NCI-H748 treated with DMSO at 0.1 percent for 48 hours (cell line): ENCODE measurements around the gene REL.
"Not testable (repeated sequence)": the region's sequence is repeated elsewhere in the genome, so short reads cannot be mapped to it uniquely, and the experiment has no call there.

Experiments
- DNase-seq: peaks from one replicate; lab custom pipeline; 2025; lab: John Stamatoyannopoulos, UW

The REL gene

GRCh38 chr2:60867848-60868247, 13.5 kb upstream of the REL start:
- DNase-seq = no peak

- no peak for DNase-seq
These were observed 12.6 kb upstream of the REL start for GRCh38 chr2:60868589-60869273.

DNA sequence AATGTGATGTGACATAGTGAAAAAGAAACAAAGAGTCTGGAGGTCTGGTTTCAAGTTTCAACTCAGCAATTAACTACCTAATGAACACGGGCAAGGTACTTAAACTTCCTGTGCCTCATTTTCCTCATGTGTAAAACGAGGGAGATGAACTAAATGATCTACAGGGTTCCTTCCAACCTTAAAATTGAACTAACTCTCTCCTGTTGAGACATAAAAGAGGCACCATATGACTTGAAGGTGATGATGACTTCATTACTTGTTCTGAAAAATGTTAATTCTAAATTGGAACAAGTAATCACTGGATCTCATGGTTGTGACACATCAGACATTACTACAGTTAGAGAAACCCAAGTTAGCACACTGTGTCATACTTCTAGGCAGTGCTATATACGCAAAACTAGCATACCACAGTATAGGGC, 8.9 kb upstream of the REL start:
- DNase-seq = no peak

DNA sequence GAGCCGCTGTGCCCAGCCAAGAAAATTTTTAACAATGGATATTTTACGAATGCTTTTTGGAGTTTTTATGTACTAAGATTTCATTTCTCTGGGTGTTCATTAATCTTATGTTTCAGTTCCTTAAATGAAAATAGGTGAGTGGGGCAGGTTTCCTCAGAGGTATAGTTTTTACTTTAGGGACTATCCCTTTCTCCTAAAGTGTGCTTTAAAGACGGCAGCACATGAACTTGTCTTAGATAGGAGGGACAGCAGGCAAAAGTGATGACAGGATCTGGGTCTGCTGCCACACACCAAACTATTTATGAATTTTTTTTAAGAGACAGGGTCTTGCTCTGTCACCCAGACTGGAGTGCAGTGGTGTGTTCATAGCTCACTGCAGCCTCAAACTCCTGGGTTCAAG, 8.0 kb upstream of the REL start:
- no peak for DNase-seq

GRCh38 chr2:60875520-60875919, 5.9 kb upstream of the REL start:
- DNase-seq = no peak

DNA sequence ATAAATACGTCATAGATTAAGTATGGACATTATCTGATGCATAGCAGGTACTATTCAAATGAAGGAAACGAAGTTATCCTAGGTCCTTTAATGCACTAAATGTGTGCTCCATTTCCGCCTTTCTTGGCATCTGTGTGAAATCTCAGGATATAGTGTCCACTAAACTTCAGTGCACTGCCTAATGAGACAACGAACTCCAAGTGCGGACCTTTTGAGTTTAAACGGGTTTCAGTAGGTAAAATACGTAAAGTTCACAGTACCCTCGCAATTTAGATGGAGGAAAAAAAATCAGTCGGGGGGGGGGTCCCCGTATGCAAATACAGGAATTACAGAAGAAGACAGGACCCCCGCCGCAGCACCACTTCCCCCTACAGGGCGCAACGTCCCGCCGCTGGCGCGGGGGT, 729 bp upstream of the REL start:
- DNase-seq = no peak

DNA sequence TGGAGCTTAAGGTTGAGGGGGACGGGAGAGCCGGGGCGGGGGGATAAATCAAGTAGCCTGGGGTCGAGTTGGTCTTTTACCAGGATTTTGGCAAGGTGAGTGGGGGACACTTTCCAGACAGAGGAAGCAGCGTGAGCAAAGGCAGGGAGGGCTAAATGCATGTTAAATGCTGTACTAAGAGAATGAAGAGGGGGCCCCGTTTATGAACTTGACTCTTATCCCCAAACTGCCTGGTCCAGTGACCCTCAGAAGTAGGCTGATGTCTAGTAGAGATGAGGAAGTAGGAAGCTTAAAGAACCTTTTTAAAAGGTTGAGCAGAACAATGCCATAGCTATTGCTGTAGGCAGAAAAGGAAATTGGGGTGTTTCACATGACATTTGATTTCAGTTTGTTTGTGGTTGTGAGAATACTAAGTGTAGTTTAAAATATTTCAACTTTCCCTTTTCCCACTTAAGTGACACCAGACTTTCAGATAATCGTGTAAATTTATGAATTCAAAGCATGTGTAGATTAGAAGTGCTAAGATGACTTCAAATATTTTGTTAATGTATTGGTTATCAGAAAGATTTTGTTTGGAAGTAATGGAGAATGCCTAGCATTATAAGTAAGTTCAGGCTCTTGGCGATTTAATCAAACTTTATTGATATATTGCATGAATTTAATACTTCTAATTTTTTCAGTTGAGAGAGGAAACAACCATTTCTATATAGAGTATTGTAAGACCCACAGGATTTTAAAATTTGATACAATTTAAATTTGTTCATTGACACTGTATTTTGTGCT, 1.8 kb downstream of the REL start:
- DNase-seq = no peak

- no peak for DNase-seq
These were observed 2.5 kb downstream of the REL start for GRCh38 chr2:60883896-60884295.

GRCh38 chr2:60884800-60885199, 3.4 kb downstream of the REL start:
- DNase-seq = no peak

DNA sequence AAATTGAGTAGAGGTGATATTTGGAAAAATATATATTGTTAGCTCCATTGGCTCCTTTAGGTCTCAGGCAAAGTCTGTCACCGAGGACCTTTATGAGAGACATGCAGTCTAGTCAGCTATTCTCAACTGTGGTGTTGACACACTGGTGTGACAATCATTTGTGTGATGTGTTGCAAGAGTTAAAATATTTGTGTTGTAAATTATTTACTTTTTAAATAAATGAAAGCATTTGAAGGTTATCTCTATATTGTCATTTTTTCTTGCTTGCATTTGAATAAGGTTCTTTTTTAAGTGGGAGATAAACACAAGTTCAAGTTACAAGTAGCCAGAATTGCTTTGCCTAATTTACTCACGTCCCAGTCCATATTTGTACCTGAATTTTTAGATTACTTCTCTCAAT, 4.3 kb downstream of the REL start:
- DNase-seq = no peak

DNA sequence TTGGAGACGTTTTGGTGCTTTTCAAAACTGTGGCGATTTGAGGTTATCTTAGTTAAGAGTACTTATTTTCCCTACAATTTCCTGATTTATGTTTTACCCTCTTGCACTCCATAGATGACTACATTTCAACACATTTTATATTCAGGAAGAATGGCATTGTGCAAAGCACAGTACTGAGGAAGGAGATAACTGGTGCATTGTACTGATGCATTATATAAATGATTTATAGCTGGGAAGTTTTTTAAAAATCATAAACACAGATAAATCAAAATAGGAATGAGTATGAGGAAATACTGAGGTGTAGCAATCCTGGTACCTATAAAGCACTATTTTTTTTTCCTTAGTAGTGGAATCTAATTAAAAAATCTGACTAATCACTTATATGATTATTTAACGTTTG, 5.6 kb downstream of the REL start:
- no peak for DNase-seq

DNA sequence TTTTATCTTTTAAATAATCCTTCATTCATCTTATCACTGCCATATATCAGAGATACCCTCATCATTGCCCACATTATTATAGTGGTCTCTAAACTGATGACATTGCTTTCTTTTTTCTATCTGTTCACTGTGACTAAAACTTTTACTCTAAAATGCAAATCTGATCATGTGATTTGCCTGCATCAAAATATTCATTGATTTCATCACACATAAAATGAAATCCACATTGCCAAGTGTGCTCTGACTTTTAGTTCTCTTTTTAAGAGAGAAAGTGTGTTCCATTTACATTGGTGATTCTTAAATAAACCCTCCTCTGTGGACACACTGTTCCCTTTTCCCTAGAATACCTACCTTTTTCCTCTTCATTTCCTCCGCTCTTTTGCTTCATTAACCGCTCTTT, 7.5 kb downstream of the REL start:
- DNase-seq = no peak

- DNase-seq = not testable (repeated sequence)
These were observed 8.4 kb downstream of the REL start for GRCh38 chr2:60889581-60890392.

DNA sequence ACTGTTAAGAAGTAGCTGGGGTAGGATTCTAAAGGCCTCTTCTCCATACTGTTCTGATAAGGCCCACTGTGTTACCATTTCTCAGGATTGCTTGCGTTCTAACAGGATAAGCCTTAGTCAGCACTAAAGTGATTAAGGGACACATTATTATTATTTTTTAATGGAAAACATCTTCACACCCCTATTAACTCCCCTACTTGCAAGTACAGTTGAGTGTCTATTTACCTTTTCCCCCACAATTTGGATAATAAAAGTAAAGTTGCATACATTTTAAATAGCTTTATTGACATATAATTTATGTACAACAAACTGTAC, 9.0 kb downstream of the REL start:
- DNase-seq = no peak

- DNase-seq = no peak
These were observed 9.8 kb downstream of the REL start for GRCh38 chr2:60891180-60891579.

DNA sequence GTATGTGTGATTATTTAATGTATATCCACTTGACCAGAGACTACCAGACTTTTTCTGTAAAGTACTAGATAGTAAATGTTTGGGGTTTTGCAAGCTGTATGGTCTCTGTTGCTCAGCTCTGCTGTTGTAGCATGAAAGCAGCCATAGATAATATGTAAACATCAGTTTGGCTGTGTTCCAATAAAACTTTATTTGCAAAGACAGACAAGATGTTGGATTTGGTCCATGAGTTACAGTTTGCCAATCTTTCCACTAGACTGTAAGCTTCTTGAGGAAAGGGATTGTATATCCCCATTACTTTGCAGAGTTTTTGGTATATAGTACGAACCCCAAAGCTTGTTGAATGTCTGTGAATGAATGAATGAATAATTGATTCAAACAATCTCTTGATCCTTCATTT, 17.2 kb downstream of the REL start:
- no peak for DNase-seq

DNA sequence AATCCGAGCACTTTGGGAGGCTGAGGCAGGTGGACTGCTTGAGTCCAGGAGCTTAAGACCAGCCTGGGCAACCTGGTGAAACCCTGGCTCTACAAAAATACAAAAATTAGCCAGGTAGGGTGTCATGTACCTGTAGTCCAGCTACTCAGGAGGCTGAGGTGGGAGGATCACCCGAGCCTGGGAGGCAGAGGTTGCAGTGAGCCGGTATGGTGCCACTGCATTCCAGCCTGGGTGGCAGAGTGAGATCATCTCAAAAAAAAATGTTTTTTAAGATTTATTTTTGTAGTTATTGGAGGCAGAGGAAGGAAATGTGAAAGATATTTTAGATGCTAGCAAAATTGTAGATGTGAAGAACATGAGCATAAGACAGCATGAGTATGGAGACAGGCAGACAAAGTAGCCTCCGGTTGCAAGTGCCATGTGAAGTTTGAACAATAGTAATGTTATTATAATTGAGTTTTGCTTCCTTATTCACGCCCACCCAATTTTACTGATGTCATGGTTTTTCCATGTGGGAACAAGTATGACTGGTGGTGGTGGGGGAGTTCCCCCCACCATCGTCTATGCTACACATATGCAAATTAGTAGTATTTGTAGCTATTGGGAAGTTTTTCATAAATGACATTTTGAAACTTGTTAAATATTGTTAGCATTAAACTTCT, 18.0 kb downstream of the REL start:
- DNase-seq = no peak

DNA sequence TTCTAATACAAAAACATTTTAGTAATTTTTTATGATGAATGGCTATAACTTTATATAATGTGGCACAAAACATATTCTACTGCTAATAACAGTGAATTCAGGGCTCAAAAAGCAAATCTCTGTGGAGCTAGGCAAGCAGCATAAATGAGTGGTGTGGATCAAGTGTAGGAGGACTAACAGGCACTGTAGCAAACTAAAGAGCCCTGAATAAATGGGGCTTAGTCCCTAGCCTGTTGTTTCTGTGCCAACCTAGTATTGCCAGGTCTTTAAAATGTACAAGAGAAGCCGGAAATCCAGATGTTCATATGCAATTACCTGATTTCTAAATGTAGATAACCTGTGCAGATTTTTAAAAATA, 18.5 kb downstream of the REL start:
- no peak for DNase-seq

DNA sequence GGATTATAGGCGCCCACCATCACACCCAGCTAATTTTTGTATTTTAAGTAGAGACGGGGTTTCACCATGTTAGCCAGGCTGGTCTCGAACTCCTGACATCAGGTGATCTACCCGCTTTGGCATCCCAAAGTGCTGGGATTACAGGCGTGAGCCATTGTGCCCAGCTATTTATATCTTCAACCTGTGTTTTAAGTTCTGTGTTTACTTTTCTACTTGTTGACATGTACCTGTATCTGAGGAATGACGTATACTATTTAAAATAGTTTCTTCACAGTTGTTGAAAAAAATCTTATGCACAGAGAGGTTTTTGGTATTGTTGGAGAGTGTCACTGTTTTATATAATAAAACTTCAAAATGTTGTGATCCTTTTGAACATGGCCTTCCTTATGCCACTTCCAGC, 19.9 kb downstream of the REL start:
- DNase-seq = not testable (repeated sequence)

DNA sequence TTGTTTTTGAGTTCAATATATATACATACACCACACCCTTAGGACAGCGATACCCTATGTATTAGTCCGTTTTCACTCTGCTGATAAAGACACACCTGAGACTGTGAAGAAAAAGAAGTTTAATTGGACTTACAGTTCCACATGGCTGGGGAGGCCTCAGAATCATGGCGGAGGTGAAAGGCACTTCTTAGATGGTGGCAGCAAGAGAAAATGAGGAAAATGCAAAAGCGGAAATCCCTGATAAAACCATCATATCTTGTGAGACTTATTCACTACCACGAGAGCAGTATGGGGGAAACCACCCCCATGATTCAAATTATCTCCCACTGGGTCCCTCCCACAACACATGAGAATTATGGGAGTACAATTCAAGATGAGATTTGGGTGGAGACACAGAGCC, 24.5 kb downstream of the REL start:
- DNase-seq = not testable (repeated sequence)

GRCh38 chr2:60906395-60906794, 25.0 kb downstream of the REL start:
- no peak for DNase-seq

GRCh38 chr2:60907329-60907728, 26.0 kb downstream of the REL start:
- no peak for DNase-seq
